ENCODE measurements around the gene RNF225.
"Not testable (repeated sequence)": the region's sequence is repeated elsewhere in the genome, so short reads cannot be mapped to it uniquely, and the experiment has no call there.

RNF225 gene

DNA sequence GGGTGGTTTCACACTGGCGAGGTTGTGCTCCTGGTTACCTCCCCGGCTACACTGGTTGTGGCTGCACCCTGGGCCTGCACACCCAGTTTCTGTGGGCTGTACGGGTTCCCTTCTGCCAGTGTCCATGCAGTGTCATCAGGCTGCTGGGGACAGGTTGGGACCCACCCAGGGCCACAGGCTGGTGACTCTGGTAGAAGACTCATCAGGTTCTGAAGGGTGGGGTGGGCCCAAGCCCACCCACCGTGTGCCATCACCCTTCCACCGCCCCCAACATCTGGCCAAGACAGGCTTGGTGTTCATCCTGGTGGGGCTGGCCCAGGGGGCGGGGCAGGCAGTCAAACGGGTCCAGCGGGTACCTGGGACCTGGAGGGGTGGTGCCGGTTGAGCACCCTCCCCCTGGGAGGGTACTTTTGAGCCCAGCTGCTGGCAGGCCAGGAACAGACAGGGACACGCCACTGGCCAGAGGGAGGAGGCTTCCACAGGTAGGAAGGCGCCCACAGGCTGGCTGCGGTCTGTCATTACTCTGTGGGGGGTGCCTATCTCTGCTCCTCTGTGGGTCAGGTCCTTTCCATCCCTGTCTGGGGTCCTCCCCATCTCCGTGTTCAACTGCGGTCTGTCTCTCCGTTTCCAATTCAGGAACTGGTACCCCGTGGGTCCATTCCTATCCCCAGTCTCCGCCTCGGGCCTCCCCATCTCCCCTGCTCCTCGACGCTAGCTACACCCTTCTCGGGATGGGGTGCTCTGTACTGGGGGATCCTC is at the start of gene RNF225:
RNF225 (plus strand) TSS at position 437 of the 759 bp plus-strand sequence. CDS start 434 bp downstream, outside the sequence.
- DNase-seq (ENCODE audit: low read depth in 2 of 2), result no peak

DNA sequence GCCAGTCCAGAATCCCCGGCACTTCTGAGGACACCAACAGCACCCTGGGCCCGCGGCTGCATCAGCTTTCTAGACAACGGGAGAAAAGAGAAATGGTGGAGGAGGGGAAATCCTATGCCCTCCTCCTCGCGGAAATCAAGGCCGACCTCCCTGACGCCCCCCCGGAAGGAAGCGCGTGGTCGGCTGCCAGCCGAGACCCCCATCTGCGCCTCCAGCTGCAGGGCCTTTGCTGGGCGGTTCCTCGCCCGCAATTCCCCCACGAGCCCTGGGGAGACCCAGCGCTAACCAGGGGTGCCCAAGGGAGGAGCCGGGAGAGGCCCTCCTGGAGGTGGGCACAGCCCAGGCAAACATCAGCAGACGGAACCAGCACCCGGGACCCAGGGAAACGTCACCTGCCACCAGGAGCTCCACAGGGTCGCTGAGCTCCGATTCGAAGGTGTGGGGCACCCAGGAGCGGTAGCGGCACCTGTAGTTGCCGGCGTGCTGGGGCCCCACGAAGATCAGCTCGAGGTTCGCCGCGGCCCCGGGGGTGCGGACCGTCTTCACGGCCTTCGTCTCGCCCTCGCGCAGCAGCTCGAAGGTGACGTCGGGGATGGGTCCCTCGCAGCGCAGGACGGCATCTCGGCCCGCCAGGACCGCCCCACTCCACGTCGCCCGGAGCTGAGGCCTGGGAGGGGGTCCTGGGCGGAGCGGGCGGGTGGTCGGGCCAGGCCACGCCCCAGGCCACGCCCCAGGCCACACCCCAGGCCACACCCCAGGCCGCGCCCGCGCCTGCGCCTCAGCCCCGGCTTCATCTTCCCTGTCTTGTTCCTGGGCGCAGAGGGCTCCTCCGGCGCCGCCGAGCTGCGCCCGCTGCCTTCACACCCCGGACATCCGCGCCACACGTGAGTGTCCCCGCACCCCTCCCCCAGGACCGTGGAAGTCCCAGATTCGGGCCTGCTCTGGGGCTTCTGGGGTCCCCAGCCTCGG is 48.2 kb upstream of the RNF225 start:
- DNase-seq (ENCODE audit: low read depth in 2 of 2), result peak; percentile 38 to 50

DNA sequence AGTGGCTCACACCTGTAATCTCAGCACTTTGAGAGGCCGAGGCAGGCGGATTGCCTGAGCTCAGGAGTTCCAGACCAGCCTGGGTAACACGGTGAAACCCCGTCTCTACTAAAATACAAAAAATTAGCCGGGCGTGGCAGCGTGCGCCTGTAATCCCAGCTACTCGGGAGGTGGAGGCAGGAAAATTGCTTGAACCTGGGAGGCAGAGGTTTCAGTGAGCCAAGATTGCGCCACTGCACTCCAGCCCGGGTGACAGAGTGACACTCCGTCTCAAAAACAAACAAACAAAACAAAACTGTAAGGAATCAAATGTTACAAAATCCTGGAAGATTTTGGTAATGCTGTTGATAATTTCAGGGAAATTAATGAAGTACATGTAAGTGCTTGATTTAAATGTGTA is 47.4 kb upstream of the RNF225 start:
- DNase-seq (ENCODE audit: low read depth in 2 of 2), result not testable (repeated sequence)

DNA sequence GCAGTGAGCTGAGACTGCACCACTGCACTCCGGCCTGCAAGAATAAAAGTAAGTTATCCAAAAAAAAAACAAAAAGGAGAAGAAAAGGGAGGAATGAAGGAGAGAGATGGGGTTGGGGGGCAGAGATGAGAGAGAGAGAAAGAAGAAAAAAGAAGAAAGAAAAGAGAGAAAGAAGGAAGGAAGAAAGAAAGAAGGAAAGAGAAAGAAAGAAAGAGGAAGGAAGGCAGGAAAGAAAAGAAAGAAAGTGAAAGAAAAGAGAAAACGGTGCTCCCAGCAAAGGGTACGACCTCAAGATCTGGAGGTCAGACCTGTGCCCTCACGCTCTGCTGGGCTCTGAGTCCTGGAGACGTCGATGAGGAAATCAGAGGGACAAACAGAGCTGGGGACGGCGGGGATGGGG is 45.9 kb upstream of the RNF225 start:
- DNase-seq (ENCODE audit: low read depth in 2 of 2), result no peak

DNA sequence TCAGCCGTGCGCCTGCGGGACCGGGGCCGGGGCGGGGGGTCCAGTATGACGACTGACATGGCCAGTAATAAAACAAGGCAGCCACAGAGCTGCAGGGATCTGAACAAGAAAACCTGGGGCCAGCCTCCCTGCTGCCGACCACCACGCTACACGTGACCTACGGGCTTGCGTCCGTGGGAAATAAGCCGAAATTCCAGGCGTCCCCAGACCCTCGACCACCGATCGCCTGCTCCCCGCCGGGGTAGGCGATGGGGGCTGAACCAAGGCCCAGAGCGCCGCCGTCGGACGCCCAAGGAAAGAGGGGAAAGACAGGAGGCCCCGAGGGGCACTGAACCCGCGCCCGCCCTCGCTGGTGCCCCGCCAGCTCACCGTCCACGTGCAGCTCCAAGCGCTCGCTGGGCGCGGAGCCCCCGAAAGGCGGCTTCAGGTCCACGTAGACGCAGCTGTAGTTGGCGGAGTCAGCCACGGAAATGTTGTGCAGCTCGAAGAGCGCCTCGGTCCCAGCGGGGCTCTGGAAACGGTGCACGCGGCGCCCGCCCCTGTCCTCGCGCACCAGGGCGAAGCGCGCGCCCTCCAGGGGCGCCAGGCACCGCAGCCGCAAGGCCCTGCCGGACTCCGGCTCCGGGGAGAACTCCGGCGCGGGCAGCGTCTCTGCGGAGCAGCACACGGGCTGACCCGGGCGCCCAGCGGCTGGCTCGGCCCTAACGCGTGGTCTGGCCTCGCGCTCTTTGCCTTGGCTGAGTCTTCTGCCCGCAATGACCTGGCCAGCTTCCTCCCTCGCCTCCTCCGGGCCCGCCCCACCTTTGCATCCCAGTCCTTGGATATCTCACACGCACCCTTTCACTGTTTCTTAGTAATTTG is 45.2 kb upstream of the RNF225 start:
- DNase-seq (ENCODE audit: low read depth in 2 of 2), result no peak

DNA sequence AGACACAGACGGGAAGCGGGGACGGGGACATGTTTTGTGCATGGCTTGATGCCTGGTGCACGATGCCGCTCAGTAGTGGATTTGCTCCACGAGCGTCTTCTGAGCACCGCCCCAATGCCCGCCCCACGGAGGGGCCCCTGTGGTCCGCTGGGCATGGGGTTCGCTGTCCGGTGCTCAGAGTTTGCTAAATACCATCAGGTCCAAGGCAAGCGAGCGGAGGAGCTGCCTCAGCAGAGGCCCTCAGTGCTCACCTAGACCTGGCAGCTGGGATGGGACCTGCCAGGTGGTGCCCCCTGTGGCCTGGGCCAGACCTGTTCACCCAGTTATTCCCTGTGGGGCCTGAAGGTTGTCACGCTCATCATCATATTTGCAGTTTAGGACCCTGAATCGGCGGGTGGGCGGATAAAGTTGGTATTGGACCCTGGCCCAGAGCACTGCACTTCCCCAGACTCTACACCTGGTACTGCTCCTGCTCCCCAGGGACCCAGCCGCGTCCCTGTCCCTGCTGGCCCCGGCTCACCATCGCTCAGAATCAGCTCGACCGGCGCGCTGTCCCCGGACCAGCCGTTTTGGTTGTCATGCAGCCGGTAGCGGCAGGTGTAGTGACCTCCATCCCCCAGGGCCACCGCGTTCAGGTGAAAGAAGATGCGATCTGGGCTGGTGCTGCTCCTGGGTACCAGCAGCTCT is 44.4 kb upstream of the RNF225 start:
- no peak for DNase-seq (ENCODE audit: low read depth in 2 of 2)

DNA sequence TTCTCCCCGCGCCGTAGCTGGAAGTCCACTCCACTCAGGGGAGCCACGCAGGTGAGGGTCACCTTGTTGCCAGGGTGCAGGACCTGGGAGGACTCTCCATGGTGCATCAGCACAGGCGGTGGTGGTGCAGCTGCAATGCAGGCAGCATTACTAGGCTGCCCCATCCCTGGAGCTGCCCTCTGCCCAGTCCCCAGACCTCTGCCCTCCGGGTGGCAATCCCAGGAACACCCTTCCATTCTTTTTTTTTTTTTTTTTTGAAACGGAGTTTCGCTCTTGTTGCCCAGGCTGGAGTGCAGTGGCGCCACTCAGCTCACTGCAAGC is 43.9 kb upstream of the RNF225 start:
- DNase-seq (ENCODE audit: low read depth in 2 of 2), result no peak

DNA sequence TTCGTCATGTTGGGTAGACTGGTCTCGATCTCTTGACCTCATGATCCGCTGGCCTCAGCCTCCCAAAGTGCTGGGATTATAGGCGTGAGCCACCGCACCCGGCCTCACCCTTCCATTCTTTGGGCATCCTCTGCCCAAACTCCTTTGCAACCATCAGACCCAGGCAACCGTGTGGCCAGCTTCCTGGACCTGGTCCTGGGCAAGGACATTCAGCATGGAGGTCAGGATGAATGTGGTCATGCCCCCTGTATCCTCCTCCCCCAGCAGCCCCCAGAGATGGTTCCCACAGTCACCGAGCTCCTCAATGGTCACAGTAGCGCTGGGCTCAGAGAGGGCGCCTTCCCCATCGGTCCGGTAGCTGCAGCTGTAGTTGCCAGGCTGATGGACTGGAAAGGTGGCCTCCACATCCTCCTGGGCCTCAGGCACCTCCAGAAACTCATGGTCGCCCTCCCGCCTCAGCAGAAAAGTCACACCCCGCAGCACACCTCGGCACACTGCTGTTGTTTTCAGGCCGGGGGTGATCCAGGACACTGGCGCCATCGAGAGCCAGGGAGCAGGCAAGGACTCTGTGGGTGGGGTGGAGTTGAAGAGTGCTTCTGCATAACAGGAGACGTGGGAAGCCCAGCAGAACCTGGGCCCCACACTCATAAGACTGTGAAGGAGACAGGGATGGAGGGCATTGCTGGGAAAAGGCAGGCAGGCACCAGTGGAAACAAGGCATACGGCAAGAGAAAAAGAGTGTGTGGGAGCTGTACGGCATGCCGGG is 43.3 kb upstream of the RNF225 start:
- DNase-seq (ENCODE audit: low read depth in 2 of 2), result no peak

DNA sequence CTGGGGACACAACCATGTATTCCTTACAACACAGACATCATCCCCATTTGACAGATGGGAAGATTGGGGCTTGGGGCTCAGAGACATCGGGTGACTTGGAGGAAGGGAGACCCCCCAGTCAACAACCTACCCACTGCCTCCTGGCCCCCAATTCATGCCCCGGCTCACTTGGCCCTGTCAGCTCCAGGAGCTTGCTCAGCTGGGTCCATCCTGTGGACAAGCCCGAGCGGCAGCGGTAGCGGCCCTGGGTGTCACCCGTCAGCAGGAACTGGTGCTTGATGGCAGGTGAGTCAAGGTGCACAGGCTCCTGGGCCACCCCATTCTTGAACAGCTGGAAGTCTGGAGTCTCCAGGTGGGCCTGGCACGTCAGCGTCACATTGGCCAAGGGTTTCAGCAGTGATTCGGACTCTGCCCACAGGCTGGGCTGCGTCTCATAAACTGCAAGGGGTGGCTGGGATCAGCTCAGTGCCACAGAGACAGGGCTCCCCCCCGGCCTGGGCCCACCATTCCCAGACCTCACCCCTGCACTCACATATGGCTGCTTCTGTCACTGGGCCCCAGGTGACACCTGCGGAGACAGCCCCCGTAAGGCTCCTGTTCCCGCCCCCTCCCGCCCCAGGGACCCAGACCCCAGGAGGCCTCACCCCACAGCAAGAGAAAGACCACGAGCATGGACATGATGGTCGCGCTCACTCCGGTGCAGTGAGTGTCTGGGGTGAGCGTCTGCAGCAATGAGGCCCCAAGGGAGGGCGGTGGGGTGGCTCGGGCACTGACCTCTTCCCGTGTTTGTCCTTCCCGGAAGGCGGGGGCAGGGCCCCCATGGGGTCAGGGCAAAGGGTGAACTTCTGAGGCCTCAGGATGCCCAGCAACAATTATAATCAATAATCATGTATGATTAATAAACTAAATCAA is 42.4 kb upstream of the RNF225 start, which contains the start of gene A1BG:
A1BG (minus strand) TSS at position 733 of the 912 bp plus-strand sequence; CDS start at position 678, 55 bp downstream.
- no peak for DNase-seq (ENCODE audit: low read depth in 2 of 2)

DNA sequence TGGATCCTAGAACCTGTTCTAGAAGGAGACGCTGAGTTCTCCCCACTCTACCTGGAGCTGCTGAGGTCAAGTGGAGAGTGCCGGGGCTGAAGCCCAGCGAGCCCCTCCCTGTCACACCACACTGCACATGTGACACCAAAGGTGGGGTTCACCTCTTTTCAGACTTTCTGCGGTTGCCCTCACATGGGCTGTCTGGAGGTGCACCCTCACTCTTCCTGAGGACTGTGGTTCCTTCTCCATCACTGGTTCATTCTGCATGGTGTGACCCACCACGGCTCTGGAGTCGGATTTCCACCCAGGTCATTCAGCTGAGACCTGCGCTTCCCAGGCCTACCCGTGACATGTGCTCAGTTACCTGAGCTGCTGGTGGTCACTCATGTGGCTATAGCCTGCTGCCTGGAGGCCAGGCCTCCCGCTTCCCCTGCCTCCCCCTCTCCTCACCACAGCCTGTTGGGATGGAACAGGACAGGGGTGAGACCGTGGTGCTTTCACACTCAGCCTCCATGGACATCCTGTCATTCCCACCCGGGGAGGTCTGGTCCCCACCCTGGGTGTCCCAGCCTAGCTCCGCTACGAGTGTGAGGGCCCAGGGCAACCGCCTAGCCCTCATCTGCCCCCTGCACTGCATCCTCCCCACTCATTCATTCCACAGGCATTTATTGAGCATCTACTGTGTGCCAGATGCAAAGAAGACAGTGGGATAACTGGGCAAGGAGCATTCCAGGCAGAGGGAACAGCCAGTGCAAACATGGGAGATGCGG is 41.6 kb upstream of the RNF225 start:
- DNase-seq (ENCODE audit: low read depth in 2 of 2), result no peak

DNA sequence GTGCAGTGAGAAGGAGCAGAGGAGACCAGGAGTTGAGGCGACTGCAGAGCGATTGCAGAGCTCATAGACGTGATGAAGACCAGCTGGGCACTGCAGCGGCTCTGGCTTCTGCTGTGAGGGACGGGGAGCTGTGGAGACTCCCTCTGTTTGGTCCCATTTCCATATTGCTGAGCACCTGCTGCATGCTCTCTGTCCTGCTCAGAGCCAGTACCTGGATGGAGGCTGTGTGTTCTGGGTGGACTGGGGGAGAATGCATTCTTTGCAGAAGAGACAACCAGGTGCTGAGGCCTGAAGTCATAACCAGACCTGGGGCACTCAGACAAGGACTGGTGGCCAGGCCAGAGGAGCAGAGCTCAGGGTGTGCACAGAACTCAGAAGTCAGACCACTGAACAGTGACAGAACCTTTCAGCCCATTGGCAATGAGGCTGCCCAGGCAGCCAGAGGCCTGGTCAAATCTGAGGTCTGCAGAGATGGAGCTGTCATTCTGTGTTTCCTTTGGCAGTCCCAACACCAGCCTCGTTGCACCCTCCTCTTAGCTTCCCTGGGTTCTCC is 40.9 kb upstream of the RNF225 start:
- no peak for DNase-seq (ENCODE audit: low read depth in 2 of 2)

DNA sequence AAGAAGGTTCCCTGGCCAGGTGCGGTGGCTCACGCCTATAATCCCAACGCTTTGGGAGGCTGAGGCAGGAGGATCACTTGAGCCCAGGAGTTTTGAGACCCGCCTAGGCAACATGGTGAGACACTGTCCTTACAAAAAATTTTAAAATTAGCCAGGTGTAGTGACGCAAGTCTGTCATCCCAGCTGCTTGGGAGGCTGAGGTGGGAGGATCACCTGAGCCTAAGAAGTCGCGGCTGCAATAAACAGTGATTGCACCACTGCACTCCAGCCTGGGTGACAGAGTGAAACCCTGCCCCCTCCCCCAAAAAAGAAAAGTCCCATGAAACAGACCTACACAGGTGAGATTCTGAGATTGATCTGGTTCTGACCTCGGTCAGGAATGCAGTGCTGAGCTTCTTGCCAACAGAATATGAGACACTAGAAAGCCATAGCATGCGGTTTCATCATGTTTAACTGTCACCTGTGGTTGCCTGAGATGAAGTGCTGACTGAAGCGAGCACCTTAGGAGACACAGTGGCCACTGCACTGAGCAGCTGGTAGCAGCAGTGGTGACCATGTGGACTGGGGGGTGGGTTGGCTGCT is 40.1 kb upstream of the RNF225 start:
- no peak for DNase-seq (ENCODE audit: low read depth in 2 of 2)

DNA sequence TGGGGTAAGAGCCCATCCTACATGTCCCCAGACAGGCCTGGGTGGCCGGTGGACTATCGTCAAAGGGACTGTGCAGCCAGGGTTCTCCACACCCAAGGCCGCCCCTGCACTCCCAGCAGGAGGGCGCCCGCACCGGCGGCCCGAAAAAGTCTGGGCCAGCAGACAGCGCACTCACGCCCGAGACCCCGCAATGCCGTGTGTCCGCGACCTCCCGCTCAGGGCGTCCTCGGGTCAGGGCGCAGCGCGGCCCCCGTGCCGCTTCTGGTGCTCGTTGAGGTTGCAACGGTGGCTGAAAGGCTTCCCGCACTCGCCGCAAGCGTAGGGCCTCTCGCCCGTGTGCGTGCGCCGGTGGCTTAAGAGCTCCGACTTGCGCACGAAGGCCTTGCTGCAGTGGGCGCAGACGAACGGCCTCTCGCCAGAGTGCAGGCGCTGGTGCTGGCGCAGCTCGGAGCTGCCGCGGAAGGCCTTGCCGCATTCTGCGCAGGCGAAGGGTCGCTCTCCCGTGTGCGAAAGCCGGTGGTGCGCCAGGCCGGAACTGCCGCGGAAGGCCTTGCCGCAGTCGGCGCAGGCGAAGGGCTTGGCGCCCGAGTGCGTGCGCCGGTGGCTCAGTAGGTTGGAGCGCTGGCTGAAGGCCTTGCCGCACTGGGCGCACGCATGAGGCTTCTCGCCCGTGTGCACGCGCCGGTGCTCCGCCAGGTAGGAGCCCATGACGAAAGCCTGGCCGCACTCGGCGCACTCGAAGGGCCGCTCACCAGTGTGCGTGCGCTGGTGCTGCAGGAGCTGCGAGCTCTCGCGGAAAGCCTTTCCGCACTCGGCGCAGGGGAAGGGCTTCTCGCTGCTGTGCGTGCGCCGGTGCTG is 39.3 kb upstream of the RNF225 start:
- DNase-seq (ENCODE audit: low read depth in 2 of 2), result no peak

DNA sequence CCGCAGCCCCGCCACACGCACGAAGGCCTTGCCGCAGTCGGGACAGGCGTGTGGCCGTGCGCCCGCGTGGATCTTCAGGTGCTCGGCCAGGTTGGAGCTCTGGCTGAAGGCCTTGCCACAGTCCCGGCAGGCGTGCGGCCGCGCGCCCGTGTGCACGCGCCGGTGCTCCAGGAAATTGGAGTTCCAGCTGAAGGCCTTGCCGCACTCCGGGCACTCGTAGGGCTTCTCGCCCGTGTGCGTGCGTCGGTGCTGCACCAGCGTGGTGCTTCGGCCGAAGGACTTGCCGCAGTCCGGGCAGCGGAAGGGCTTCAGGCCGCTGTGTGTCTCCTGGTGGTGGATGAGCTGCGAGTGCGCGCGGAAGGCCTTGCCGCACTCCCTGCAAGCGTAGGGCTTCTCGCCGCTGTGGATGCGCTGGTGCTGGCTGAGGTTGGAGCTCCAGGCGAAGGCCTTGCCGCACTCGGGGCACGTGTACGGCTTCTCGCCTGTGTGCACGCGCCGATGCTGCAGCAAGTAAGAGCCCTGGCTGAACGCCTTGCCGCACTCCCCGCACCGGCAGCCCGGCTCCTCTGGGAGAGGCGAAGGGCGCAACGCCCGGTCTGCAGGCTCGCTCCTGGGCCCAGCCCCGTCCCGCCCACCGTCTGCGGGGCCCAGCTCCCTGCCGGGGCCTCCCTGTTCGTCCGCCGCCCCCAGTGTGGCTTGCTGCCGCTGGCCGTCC is 38.5 kb upstream of the RNF225 start:
- DNase-seq (ENCODE audit: low read depth in 2 of 2), result no peak

DNA sequence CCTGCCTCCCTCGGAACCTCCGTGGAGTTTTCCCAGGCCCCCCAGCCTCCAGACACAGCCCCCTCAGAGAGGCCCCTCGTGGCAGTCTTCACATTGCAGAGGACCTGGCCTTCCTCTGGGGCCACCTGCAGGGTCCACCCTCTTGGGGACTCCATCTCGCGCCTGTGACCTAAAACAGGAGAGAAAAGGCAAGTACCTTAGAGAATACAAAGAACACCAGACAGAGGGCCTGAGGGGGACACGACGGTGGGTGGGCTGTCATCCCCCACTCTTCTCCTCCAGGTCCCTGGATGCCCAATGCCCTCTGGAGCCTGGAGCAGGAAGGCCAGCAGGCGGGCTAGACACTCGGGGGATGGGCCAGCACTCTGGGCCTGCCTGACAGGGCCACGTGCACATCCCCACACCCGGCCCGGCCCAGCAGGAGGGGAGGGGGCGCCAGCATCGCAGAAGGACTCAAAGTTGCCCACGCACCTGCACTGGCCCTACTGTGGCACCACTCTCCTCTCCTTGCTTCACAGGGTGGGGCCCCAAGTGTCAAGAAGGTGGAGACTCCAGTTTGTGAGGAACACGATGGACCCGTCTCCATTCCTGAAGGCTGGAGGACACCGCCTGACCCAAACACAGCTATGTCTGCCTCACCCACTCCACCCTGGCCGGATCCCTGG is 37.8 kb upstream of the RNF225 start:
- no peak for DNase-seq (ENCODE audit: low read depth in 2 of 2)

DNA sequence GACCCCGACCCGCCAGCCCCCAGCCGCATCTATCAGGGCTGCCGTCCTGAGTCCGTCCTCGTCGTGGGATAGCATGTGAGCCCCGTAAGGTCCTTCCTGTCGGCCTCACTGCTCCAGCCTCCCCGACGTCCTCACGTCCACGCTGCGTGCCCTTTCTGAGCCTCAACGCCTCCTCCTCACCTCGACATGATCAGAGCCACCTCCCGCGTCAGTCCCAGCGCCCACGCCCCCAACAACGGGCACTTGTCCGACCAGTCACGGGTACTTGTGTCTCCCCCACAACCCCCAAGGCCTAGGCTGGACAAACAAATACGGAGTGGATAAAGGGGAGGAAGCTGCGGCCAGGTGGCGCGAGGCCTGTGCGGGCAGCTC is 33.6 kb upstream of the RNF225 start:
- DNase-seq (ENCODE audit: low read depth in 2 of 2), result peak in 1 of 2 donors; percentile 35
